Measurements from ENCODE around the gene ARHGEF16.
A peak's percentile ranks its signal among the peaks of the same experiment; 100 is the strongest.

The ARHGEF16 gene

GRCh38 chr1:3518256-3518655 lies 63.8 kb downstream of the ARHGEF16 start:
- DNase-seq (ENCODE audit: low read depth, low spot score): peak; percentile 80

GRCh38 chr1:3518756-3519155 lies 64.3 kb downstream of the ARHGEF16 start:
- no peak for DNase-seq (ENCODE audit: low read depth, low spot score)

GRCh38 chr1:3519301-3519885 lies 64.9 kb downstream of the ARHGEF16 start:
- DNase-seq (ENCODE audit: low read depth, low spot score): no peak

GRCh38 chr1:3520419-3521378 lies 66.2 kb downstream of the ARHGEF16 start:
- DNase-seq (ENCODE audit: low read depth, low spot score): no peak

- DNase-seq (ENCODE audit: low read depth, low spot score): no peak
Measured at GRCh38 chr1:3521426-3521825, 67.0 kb downstream of the ARHGEF16 start.

GRCh38 chr1:3522112-3522511 lies 67.6 kb downstream of the ARHGEF16 start:
- no peak for DNase-seq (ENCODE audit: low read depth, low spot score)

GRCh38 chr1:3522564-3523265 lies 68.2 kb downstream of the ARHGEF16 start:
- DNase-seq (ENCODE audit: low read depth, low spot score): no peak

- DNase-seq (ENCODE audit: low read depth, low spot score): no peak
Measured at GRCh38 chr1:3523980-3524379, 69.5 kb downstream of the ARHGEF16 start.

- no peak for DNase-seq (ENCODE audit: low read depth, low spot score)
Measured at GRCh38 chr1:3524556-3525203, 70.2 kb downstream of the ARHGEF16 start.

- DNase-seq (ENCODE audit: low read depth, low spot score): no peak
Measured at GRCh38 chr1:3525551-3526482, 71.4 kb downstream of the ARHGEF16 start.

- DNase-seq (ENCODE audit: low read depth, low spot score): no peak
Measured at GRCh38 chr1:3527774-3528173, 73.3 kb downstream of the ARHGEF16 start.

- DNase-seq (ENCODE audit: low read depth, low spot score): no peak
Measured at GRCh38 chr1:3529099-3529729, 74.7 kb downstream of the ARHGEF16 start.

GRCh38 chr1:3530086-3530925 lies 75.8 kb downstream of the ARHGEF16 start:
- DNase-seq (ENCODE audit: low read depth, low spot score): peak; percentile 50

Measured in ELF-1 (cell line).